Large intestine (tissue), 3 donors: ENCODE data around the gene BAZ1B. TPM values are rescaled to one million over a fixed set of nuclear protein-coding genes. Genes with fewer than 3 reads are reported as not detected.
"Not testable (repeated sequence)": the region's sequence is repeated elsewhere in the genome, so short reads cannot be mapped to it uniquely, and the experiment has no call there.

ENCODE experiments used
- DNase-seq, 2 donors: peaks; one replicate each; pipeline versions ENCODE4 v3.0.0 to v3.0.0-alpha.2; 2013
- H3K27ac ChIP-seq: one replicate; pipeline ENCODE4 v1.5.1; 2013; ENCODE audit warnings: low read length
- H3K27me3 ChIP-seq: 2 replicates; pipeline ENCODE4 v1.6.1; 2013; ENCODE audit warnings: low read length; ENCODE audit not compliant: control insufficient read depth, insufficient read depth
- H3K36me3 ChIP-seq: 2 replicates; pipeline ENCODE4 v1.6.1; 2013; ENCODE audit warnings: low read length; ENCODE audit not compliant: control insufficient read depth, insufficient read depth
- H3K4me1 ChIP-seq: one replicate; pipeline ENCODE4 v1.6.1; 2013; ENCODE audit warnings: low read length; ENCODE audit not compliant: control insufficient read depth, insufficient read depth
- H3K4me3 ChIP-seq: one replicate; pipeline ENCODE4 v1.5.1; 2013; ENCODE audit warnings: low read length
- H3K9me3 ChIP-seq: one replicate; pipeline ENCODE4 v1.6.1; 2013; ENCODE audit warnings: mild to moderate bottlenecking, low read depth, low read length, moderate library complexity; ENCODE audit not compliant: control insufficient read depth
- WGBS: methylation state at CpG from one replicate; pipeline ENCODE4 v1.1.5; 2013; ENCODE audit warnings: low lambda C conversion rate; ENCODE audit not compliant: insufficient coverage; 5-methylcytosine and 5-hydroxymethylcytosine counted together
- polyA plus RNA-seq: library from polyadenylated mRNA; unstranded; fragments of 120-200 nt; gene quantifications from one replicate; pipeline ENCODE4 v1.2.1, GENCODE V29; 2013

Gene BAZ1B
- polyA plus RNA-seq, 1 donor = 37.3 TPM

GRCh38 chr7:73504017-73504416, 18.1 kb downstream of the BAZ1B start:
- no peaks in the 10 kb centered on the region for H3K9me3 ChIP-seq
- H3K4me3 ChIP-seq = no peak overlapping the region
- no peak for DNase-seq
- H3K27me3 ChIP-seq = no peaks in the 10 kb centered on the region
- peaks cover 75% of the 10 kb centered on the region for H3K36me3 ChIP-seq
- WGBS = no CpG with 5 or more reads among the region's 2 CpGs
- no peak overlapping the region for H3K27ac ChIP-seq
- H3K4me1 ChIP-seq = no peaks in the 10 kb centered on the region

GRCh38 chr7:73503229-73503628, 18.9 kb downstream of the BAZ1B start:
- Histone ChIP-seq H3K27me3 (no peaks in the 10 kb centered on the region), H3K4me1 (no peaks in the 10 kb centered on the region), H3K9me3 (no peaks in the 10 kb centered on the region), H3K27ac (no peak overlapping the region), H3K4me3 (no peak overlapping the region), H3K36me3 (peaks cover 78% of the 10 kb centered on the region)
- WGBS = no CpG with 5 or more reads among the region's 5 CpGs
- DNase-seq = no peak

DNA sequence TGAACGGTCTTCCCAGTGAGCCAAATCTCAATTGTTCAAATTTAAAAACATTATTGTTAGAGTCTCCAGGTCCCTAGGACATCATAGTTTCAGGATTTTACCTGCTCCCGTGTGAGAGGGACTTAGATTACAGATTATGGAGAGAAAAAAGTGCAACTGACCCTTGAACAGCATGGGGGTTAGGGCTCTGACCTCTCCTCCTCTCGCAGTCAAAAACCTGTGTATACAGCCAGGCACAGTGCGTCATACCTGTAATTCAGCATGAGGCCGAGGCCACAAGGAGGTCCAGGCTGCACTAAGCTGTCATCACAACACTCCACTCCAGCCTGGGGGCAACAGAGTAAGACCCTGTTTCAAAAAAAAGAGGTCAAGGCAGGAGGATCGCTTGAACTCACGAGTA, 25.5 kb downstream of the BAZ1B start:
- Histone ChIP-seq H3K36me3 (peaks cover 79% of the 10 kb centered on the region), H3K4me1 (no peaks in the 10 kb centered on the region), H3K9me3 (no peaks in the 10 kb centered on the region), H3K27ac (no peak overlapping the region), H3K27me3 (no peaks in the 10 kb centered on the region), H3K4me3 (no peak overlapping the region)
- no peak for DNase-seq
- 92% methylated on average over 2 of the region's 7 CpGs for WGBS

DNA sequence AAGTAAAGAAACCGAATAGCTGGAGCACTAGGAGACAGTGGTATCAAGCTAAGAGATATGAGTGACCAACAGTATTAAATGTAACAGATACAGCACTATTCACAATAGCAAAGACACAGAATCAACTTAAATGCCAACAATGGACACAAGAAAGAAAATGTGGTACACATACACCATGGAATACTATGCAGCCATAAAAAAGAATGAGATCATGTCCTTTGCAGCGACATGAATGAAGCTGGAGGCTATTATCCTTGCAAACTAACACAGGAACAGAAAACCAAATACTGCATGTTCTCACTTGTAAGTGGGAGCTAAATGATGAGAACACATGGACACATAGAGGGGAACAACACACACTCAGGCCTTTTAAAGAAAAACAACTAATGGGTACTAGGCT, 26.6 kb downstream of the BAZ1B start:
- H3K4me3 ChIP-seq, DNase-seq, H3K27me3 ChIP-seq, H3K27ac ChIP-seq, H3K9me3 ChIP-seq, H3K4me1 ChIP-seq: not testable (repeated sequence)
- peaks cover 79% of the 10 kb centered on the region for H3K36me3 ChIP-seq
- 100% methylated on average over 1 of the region's 2 CpGs for WGBS

- peaks cover 61% of the 10 kb centered on the region for H3K36me3 ChIP-seq
- H3K4me3 ChIP-seq = no peak overlapping the region
- no peak overlapping the region for H3K27ac ChIP-seq
- no peaks in the 10 kb centered on the region for H3K4me1 ChIP-seq
- H3K27me3 ChIP-seq = no peaks in the 10 kb centered on the region
- H3K9me3 ChIP-seq = no peaks in the 10 kb centered on the region
- no peak for DNase-seq
Measured at GRCh38 chr7:73489976-73490375, 32.1 kb downstream of the BAZ1B start.

GRCh38 chr7:73487486-73487885, 34.6 kb downstream of the BAZ1B start:
- H3K4me3 ChIP-seq = no peak overlapping the region
- H3K36me3 ChIP-seq = peaks cover 53% of the 10 kb centered on the region
- H3K27ac ChIP-seq = no peak overlapping the region
- H3K27me3 ChIP-seq = no peaks in the 10 kb centered on the region
- H3K9me3 ChIP-seq = no peaks in the 10 kb centered on the region
- WGBS = no CpG with 5 or more reads among the region's 1 CpG
- no peak for DNase-seq
- no peaks in the 10 kb centered on the region for H3K4me1 ChIP-seq

DNA sequence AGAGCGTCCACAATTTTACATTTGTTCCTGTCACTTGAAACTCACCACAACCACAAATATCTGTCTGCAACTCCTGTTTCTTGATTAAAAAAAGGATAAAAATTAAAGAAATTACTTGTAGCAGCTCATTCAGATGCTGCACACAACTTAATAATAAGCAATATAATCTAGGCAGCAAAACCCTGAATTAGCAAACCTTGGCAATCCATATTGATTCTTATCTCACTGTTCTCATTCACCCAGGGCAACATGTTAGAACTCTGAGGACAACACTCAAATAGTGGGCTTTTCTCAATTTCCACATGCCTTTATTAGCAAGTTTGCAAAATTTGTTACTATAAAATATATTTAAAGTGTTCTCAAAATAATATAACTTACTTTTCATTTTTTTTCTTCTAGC, 38.9 kb downstream of the BAZ1B start:
- no peak for DNase-seq

DNA sequence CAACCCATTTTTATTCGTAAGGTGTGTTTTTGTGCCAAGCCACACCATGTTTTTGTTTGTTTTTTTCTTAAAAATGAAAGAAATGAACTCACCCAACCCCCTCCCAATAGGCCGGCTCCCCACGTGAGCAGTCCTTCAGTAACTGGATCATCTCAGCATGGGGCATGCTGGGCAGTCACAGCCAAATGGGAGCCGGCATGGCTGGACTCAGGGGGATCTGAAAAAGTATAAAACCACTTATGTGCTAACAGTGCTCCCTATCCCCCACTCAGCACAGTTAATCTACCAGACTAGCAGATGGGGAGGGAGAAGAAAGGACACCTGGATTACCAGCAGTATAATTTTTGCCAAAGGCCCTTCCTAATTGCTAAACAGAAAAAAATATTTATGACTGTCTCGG, 39.3 kb downstream of the BAZ1B start:
- Histone ChIP-seq H3K9me3 (no peaks in the 10 kb centered on the region), H3K27ac (no peak overlapping the region), H3K36me3 (peaks cover 51% of the 10 kb centered on the region), H3K4me3 (no peak overlapping the region), H3K4me1 (no peaks in the 10 kb centered on the region), H3K27me3 (no peaks in the 10 kb centered on the region)
- no CpG with 5 or more reads among the region's 5 CpGs for WGBS
- DNase-seq = no peak

More for the DNA sequence above, 38.9 kb downstream of the BAZ1B start:
- Histone ChIP-seq H3K36me3 (peaks cover 50% of the 10 kb centered on the region), H3K4me3 (no peak overlapping the region), H3K9me3 (no peaks in the 10 kb centered on the region), H3K4me1 (no peaks in the 10 kb centered on the region), H3K27me3 (no peaks in the 10 kb centered on the region), H3K27ac (no peak overlapping the region)
- no CpG with 5 or more reads among the region's 1 CpG for WGBS

DNA sequence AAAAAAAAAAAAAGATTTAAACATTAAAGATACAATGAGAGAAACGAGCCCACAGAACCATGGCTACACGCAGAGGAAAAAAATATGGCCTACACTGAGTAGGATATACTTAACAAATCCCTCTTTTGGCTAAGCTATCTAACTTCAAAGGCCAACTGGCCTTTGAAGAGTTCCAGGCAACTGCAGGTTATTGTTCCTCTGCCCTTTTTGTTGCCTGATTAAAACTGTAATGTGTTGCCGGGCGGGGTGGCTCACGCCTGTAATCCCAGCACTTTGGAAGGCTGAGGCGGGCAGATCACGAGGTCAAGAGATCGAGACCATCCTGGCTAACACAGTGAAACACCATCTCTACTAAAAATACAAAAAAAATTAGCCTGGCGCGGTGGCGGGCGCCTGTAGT, 40.6 kb downstream of the BAZ1B start:
- not testable (repeated sequence) for H3K4me3 ChIP-seq, H3K9me3 ChIP-seq, H3K4me1 ChIP-seq, H3K27me3 ChIP-seq, DNase-seq, H3K27ac ChIP-seq
- H3K36me3 ChIP-seq = peaks cover 55% of the 10 kb centered on the region
- no CpG with 5 or more reads among the region's 12 CpGs for WGBS

DNA sequence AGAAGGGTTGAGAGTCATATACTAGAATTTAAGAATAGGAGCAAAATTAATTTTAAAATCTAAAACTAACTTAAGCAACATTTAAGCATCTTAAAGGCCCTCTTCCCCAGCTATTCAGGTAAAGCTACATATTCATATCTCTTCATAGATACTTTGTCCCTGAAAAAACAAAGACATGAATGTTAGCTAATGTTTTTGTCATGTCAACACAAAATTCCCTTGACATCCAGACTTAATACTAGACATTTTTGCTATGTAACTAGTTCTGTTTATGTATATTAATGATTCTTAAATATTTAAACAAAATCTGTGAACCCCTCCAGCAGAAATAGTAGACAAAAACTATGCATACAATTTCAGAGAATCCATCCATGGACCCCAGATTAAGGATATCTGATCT, 43.5 kb downstream of the BAZ1B start:
- Histone ChIP-seq H3K4me1 (no peaks in the 10 kb centered on the region), H3K9me3 (peaks cover 3% of the 10 kb centered on the region), H3K4me3 (no peak overlapping the region), H3K27me3 (no peaks in the 10 kb centered on the region), H3K36me3 (peaks cover 66% of the 10 kb centered on the region), H3K27ac (no peak overlapping the region)
- DNase-seq = no peak

DNA sequence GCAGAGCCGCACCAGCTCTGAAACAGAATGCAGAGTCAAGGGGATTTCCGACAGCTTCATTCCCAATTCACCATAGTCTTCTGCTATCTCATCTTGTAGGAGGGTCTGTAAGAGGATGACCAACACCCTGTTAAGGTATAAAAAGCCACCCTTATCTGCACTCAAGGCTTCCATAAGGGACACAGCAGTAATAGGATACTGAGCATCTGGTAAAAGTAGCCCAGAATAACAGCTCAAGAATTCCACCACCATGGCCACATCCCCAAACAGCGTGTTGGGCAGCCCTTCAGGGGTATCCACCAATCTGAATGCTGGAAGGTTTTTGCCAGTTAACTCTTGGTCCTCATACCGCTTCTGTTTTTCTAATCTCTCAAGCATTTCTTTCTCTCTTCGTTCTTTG, 44.7 kb downstream of the BAZ1B start:
- peaks cover 62% of the 10 kb centered on the region for H3K36me3 ChIP-seq
- H3K9me3 ChIP-seq = peaks cover 3% of the 10 kb centered on the region
- 100% methylated on average over 3 of the region's 5 CpGs for WGBS

More for the DNA sequence above, 44.7 kb downstream of the BAZ1B start:
- Histone ChIP-seq H3K27ac (no peak overlapping the region), H3K4me3 (no peak overlapping the region), H3K27me3 (no peaks in the 10 kb centered on the region), H3K4me1 (no peaks in the 10 kb centered on the region)
- no peak for DNase-seq
